ENCODE data around the gene CBR1. TPM values are rescaled to one million over a fixed set of nuclear protein-coding genes. Genes with fewer than 3 reads are reported as not detected.

The CBR1 gene
- total RNA-seq, 1 experiment from 2014 or later: 297 TPM

DNA sequence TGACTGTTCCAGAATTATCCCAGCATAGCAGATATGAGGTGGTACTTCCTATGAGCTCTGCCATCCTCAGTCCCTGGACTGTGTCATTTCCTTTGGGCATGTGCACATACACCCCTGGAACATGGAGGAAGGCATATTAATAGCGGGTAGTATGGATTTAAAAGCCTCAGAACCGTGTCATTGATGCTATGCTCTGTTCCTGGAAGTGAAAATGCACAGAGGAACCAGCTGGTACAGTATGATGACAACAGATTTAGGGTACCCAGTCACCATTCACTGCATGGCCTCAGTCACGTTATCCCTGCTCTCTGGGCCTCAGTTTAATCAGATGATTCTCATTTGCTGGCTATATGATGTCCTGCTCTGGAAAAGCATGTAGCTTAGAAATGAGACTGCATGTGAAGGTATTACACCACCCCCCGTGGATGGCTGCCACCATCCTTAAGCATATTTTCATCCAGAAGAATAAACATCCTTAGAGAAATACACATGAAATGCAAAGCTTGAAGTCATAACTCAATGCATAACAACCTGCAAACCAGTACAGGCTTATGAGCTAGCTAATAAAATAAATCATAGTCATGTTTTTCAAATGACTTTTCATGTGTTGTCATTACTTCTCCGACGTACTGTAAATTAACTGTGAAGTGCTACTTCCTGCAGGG, 47.3 kb upstream of the CBR1 start:
- Histone ChIP-seq H3K27ac (ENCODE audit: low read length) (no peak overlapping the region), H3K9ac (ENCODE audit: low read length) (no peak overlapping the region), H3K4me1 (ENCODE audit: insufficient read depth, low read length) (no peaks in the 10 kb centered on the region), H4K20me1 (ENCODE audit: low read length) (no peaks in the 10 kb centered on the region), H3K4me3 (ENCODE audit: low read length) (no peak overlapping the region), H3F3A (ENCODE audit: low read length, unreplicated experiment) (no peaks in the 10 kb centered on the region), H3K9me3 (ENCODE audit: low read length) (no peaks in the 10 kb centered on the region), H3K27me3 (ENCODE audit: low read length) (no peaks in the 10 kb centered on the region), H3K36me3 (ENCODE audit: low read depth, low read length) (no peaks in the 10 kb centered on the region), H3K79me2 (ENCODE audit: low read length) (no peaks in the 10 kb centered on the region), H3K9me2 (replicated peaks; ENCODE audit: low read length) (no peaks in the 10 kb centered on the region), H3K4me2 (ENCODE audit: low read length) (no peak overlapping the region), H2AFZ (ENCODE audit: low read length) (no peak overlapping the region)
- TF ChIP-seq, protein P1, sequence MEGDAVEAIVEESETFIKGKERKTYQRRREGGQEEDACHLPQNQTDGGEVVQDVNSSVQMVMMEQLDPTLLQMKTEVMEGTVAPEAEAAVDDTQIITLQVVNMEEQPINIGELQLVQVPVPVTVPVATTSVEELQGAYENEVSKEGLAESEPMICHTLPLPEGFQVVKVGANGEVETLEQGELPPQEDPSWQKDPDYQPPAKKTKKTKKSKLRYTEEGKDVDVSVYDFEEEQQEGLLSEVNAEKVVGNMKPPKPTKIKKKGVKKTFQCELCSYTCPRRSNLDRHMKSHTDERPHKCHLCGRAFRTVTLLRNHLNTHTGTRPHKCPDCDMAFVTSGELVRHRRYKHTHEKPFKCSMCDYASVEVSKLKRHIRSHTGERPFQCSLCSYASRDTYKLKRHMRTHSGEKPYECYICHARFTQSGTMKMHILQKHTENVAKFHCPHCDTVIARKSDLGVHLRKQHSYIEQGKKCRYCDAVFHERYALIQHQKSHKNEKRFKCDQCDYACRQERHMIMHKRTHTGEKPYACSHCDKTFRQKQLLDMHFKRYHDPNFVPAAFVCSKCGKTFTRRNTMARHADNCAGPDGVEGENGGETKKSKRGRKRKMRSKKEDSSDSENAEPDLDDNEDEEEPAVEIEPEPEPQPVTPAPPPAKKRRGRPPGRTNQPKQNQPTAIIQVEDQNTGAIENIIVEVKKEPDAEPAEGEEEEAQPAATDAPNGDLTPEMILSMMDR (conservative IDR thresholded peaks at IDR 0.05; ENCODE audit: low read depth, low read length): no peak
- TF ChIP-seq EZH2 (IDR thresholded peaks at IDR 0.05; ENCODE audit: low read length, unreplicated experiment): no peak
- no peak for TF ChIP-seq EZH2phosphoT487 (IDR thresholded peaks at IDR 0.05; ENCODE audit: borderline replicate concordance, low read length)
- CTCF ChIA-PET: no interaction called here
- DNase-seq (no peak), ATAC-seq (peak; percentile 35)
- intact Hi-C loops (cut with micrococcal nuclease): loop anchor here (10.0 kb wide), 1 partner anchor 1138 kb away; no protein-coding TSS in a partner anchor
- no TSS peak for BruUV-seq (replicated peaks)
- POLR2A ChIA-PET (ENCODE audit: unreplicated experiment): no interaction called here

GRCh38 chr21:36023092-36023480, 46.7 kb upstream of the CBR1 start:
- Histone ChIP-seq H3K4me2 (ENCODE audit: low read length) (no peak overlapping the region), H3K79me2 (ENCODE audit: low read length) (no peaks in the 10 kb centered on the region), H3K27ac (ENCODE audit: low read length) (no peak overlapping the region), H3K9ac (ENCODE audit: low read length) (no peak overlapping the region), H3K4me1 (ENCODE audit: insufficient read depth, low read length) (no peaks in the 10 kb centered on the region), H3K4me3 (ENCODE audit: low read length) (no peak overlapping the region), H3K9me2 (replicated peaks; ENCODE audit: low read length) (no peaks in the 10 kb centered on the region), H4K20me1 (ENCODE audit: low read length) (no peaks in the 10 kb centered on the region), H2AFZ (ENCODE audit: low read length) (no peak overlapping the region), H3K27me3 (ENCODE audit: low read length) (no peaks in the 10 kb centered on the region), H3F3A (ENCODE audit: low read length, unreplicated experiment) (no peaks in the 10 kb centered on the region), H3K9me3 (ENCODE audit: low read length) (no peaks in the 10 kb centered on the region), H3K36me3 (ENCODE audit: low read depth, low read length) (no peaks in the 10 kb centered on the region)
- DNase-seq (no peak), ATAC-seq (no peak)
- intact Hi-C loops (cut with micrococcal nuclease): loop anchor here (10.0 kb wide), 1 partner anchor 1138 kb away; no protein-coding TSS in a partner anchor
- TF ChIP-seq EZH2 (IDR thresholded peaks at IDR 0.05; ENCODE audit: low read length, unreplicated experiment) (no peak), EZH2phosphoT487 (IDR thresholded peaks at IDR 0.05; ENCODE audit: borderline replicate concordance, low read length) (no peak)
- TF ChIP-seq, protein P1 (conservative IDR thresholded peaks at IDR 0.05; ENCODE audit: low read depth, low read length): no peak
- ChIA-PET POLR2A (ENCODE audit: unreplicated experiment) (no interaction called here), CTCF (no interaction called here)
- BruUV-seq (replicated peaks): no TSS peak

DNA sequence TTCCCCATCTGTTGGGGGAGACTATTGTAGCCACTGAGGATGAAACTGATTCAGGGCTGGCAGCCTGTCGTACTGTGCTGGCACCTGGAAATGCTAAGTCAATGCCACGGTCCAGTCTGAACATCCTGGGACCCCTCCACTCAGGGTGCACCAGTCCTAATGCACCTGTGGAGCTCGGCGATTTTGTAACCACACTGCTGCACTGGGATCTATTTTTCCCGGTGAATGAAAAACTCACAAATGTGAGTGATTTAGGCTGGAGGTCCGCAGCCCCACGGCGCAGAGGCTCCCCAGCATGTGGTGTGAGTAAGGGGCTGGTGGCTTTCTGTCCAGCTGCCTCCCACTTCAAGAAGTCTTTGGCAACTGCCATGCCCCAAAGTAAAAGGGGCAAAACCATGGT, 45.0 kb upstream of the CBR1 start:
- POLR2A ChIA-PET (ENCODE audit: unreplicated experiment): no interaction called here

More for the DNA sequence above, 45.0 kb upstream of the CBR1 start:
- CTCF ChIA-PET: no interaction called here
- H3K27me3 ChIP-seq (ENCODE audit: low read length): no peaks in the 10 kb centered on the region
- H3F3A ChIP-seq (ENCODE audit: low read length, unreplicated experiment): no peaks in the 10 kb centered on the region
- TF ChIP-seq EZH2 (IDR thresholded peaks at IDR 0.05; ENCODE audit: low read length, unreplicated experiment): no peak
- no peak for TF ChIP-seq EZH2phosphoT487 (IDR thresholded peaks at IDR 0.05; ENCODE audit: borderline replicate concordance, low read length)
- TF ChIP-seq, protein P1 (conservative IDR thresholded peaks at IDR 0.05; ENCODE audit: low read depth, low read length): no peak
- H3K9ac ChIP-seq (ENCODE audit: low read length): no peak overlapping the region
- no peak overlapping the region for H2AFZ ChIP-seq (ENCODE audit: low read length)
- DNase-seq (no peak), ATAC-seq (no peak)
- H3K36me3 ChIP-seq (ENCODE audit: low read depth, low read length): no peaks in the 10 kb centered on the region
- H3K9me3 ChIP-seq (ENCODE audit: low read length): no peaks in the 10 kb centered on the region
- no peak overlapping the region for H3K4me2 ChIP-seq (ENCODE audit: low read length)
- no peaks in the 10 kb centered on the region for H3K79me2 ChIP-seq (ENCODE audit: low read length)
- no peaks in the 10 kb centered on the region for H3K9me2 ChIP-seq (replicated peaks; ENCODE audit: low read length)
- intact Hi-C loops (cut with micrococcal nuclease): loop anchor here (5.0 to 10.0 kb wide), 3 partner anchors 137 to 1140 kb away; no protein-coding TSS in a partner anchor
- H4K20me1 ChIP-seq (ENCODE audit: low read length): no peaks in the 10 kb centered on the region
- no peaks in the 10 kb centered on the region for H3K4me1 ChIP-seq (ENCODE audit: insufficient read depth, low read length)
- no peak overlapping the region for H3K4me3 ChIP-seq (ENCODE audit: low read length)
- BruUV-seq (replicated peaks): no TSS peak
- H3K27ac ChIP-seq (ENCODE audit: low read length): no peak overlapping the region

Data from PC-3 (cell line).